SIG-M5 (cell line): ENCODE data around the gene SCFD2.
"Not testable (repeated sequence)": the region's sequence is repeated elsewhere in the genome, so short reads cannot be mapped to it uniquely, and the experiment has no call there.

Experiments used
- DNase-seq: peaks from one replicate; lab custom pipeline; 2025; lab: John Stamatoyannopoulos, UW

Gene SCFD2

DNA sequence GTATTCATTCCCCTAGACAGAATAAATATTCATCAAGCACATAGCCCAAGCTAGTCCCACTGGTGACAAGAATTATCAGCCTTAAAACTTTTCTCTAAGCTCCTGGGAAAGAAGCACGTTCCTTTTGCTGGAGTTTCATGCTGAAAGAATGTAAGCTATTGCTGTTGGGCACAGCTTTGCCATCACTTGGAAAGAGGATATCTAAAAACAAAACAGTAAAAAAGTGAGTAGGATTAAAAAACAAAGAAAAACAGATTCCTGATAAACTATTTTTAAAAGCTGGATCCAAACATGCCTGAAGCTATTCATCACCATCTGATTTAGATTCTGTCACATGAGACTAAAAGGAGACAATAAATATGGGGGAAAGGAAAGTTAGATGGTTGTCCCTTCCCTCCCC, 176.8 kb downstream of the SCFD2 start:
- no peak for DNase-seq

DNA sequence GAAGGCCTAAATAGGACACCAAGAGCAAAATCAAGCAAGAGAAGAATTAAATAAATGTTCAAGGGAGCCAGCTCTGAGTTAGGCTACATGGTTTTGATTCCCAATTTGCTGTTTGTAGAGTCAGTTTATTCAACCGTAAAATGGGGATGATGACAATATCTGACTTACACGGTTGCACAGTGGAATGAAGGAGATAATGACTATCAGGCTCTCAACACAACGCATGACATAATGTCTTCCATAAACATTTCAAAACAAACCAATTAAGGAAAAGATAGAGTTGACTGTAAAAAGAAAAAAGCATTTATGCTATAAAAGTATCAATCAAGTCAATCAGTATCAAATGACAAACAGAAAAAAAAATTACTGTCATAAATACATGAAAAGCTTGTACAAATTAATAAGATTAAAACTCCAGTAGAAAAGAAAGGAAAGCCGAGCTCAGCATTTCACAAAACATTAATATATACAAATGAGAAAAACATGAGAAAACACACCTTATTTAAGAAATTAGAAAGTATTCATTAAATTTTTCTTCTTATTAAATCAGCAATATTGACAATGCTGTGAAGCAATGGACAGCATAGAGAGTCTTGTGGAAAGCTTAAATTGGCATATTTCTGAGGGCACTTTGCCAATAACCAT, 179.0 kb downstream of the SCFD2 start:
- DNase-seq = no peak

DNA sequence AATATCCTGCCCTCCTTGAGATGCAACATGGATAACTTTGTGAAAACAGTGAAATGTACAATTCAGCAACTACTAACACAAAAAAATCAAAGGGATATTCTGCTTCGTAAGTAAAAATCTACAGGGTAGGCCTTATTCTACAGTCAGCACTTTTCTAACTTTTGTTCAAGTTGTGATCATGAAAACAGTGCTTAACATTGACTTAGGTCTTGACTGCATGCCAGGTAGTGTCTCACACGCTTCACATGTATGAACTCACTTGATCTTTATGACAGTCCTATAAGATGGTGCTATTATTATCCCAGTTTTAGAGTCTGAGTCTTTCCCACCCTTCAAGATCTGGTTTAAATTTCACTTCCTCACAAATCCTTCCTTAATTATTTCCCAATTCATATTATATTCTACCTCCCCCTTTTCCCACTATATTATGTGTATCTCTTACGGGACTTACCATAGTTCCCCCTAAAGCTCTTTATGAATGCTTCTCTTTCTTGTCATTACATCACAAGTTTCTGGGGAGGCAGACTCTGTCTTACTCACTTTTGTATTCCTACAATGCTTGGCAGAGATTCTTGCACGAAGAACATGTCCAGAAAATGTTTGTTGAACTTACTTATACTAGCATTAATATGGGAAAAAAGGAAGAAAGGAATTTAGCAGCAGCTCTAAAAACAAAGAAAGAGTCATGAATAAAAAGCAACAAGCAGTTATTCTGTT, 179.8 kb downstream of the SCFD2 start:
- no peak for DNase-seq

DNA sequence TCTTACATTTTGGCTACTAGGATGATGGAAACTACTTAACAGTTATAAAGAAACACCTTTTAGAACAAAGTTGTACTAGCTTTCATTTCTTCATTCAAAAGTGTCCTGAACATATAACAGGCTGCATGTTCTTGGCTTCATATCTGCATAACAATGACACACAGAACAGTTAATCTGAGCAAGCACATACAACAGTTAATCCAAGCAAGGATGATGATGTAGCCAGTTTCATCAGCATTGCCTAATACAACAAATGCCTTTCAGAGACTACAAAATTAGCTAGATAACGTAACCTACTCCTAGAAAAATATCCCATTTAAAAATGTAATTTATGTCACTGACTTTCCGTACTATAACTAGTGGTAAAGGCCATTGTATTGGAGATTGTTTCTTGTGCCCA, 182.1 kb downstream of the SCFD2 start:
- no peak for DNase-seq

DNA sequence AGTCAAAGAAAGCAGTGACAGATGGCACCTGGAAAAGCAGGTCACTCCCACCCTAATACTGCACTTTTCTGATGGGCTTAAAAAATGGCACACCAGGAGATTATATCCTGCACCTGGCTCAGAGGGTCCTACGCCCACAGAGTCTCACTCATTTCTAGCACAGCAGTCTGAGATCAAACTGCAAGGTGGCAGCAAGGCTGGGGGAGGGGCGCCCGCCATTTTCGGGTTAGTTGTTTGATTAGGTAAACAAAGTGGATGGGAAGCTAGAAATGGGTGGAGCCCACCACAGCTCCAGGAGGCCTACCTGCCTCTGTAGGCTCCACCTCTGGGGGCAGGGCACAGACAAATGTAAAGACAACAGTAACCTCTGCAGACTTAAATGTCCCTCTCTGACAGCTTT, 188.1 kb downstream of the SCFD2 start:
- not testable (repeated sequence) for DNase-seq

DNA sequence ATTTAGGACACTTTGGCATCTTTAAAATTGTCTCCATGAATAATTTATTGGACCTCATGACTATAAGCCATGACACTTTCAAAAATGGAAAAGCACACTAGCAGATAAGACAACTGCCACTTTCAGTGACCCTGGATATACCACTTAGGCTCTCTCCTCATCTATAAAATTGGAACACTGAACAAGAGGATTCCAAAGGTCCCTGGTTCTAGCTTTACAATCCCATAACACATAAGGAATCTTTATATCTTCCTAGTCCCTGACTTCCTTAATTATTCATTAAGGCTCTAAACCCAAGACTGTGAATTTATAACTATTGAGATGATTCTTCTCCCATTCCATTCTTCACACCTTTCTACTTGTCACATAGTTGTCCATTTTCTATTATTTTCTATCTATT, 190.2 kb downstream of the SCFD2 start:
- DNase-seq = no peak

DNA sequence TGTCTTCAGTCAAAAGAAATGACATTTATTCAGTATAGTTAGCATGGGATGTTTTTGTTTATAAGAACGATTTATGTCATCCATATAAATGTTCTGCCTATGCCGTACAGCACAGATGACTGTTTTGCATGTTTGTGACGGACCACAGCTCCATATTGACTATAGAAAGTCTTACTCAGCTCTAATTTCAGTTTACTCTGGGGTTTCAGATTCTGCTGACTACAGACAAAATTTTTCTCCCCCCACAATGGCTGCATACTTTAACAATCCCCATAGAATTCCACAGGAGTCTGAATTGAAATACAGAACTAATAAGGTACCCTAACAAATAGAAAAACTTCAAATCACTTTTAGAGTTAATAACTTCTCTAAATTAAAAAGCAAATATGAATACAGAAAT, 191.0 kb downstream of the SCFD2 start:
- DNase-seq = no peak

DNA sequence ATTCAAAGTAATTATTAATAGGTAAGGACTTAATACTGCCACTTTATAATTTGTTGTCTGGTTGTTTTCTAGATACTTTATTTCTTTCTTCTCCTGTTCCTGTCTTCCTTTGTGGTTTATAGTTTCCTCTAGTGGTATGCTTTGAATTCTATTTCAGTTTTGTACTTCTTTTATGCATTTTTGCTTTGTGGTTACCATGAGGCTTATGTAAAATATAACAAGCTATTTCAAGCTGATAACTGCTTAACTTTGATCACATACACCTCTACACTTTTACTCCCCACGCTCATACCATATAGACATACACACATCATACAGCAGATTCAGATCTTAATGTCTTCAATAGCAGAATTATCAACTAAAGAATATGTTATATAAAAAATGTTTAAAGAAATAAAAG, 192.3 kb downstream of the SCFD2 start:
- no peak for DNase-seq

DNA sequence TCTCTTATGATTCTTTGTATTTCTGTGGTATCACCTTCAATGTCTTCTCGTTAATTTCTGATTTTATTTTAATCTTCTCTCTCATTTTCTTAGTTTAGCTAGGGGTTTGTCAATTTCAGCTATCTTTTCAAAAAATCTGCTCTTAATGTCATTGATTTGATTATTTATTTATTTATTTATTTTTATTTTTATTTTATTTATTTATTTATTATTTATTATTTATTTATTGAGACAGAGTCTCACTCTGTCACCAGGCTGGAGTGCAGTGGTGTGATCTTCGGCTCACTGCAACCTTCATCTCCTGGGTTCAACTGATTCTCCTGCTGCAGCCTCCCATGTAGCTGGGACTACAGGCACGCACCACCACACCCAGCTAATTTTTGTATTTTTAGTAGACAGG, 194.1 kb downstream of the SCFD2 start:
- DNase-seq = no peak

DNA sequence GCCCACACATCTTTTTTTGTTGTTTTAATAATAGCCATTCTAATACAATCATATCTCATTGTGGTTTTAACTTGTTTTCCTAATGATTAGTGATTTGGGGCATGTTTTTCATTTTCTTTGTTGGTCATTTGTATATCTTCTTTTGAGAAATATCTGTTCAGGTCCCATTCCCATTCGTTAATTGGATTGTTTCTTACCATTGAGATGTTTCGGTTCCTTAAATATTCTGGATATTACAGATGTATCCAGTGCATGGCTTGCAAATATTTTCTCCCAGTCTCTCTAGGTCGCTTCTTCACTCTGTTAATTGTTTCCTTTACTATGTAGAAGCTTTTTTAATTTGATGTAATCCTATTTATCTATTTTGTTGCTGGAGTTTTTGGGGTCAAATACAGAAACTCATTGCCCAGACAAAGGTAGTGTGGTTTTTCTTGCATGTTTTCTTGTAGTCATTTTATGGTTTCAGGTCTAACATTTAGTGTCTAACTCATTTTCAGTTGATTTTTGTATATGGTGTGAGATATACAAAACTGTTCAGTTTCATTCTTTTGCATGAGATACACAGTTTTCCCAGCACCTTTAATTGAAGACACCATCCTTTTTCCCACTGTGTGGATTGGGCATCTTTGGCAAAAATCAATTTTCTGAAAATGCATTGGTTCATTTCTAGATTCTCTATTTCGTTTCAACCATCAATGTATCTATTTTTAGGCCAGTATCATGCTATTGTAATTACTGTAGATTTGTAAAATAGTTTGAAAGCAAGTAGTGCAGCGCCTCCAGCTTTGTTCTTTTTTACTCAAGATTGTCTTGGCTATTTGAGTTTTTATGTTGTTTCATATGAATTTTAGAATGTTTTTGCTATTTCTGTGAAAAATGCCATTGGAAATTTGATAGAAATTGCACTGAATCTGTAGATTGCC, 195.9 kb downstream of the SCFD2 start:
- DNase-seq = no peak

DNA sequence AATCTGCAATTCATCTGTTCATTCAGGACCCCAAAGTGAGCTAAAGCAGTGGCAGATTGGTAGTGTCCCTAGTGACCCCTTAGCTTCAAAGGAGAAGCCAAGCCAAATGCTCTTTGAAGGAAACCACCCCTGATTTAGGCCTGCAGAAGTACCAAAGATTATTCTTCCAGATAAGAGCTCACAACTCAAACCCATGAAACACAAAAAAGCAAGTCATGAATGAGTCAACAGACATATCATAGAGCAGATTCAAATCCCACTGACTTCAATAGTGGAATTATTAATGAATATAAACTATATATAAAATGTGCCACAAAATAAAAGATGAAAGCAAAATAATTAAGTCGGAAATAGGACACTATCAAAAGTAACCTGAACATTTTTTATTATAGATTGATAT, 197.6 kb downstream of the SCFD2 start:
- no peak for DNase-seq

DNA sequence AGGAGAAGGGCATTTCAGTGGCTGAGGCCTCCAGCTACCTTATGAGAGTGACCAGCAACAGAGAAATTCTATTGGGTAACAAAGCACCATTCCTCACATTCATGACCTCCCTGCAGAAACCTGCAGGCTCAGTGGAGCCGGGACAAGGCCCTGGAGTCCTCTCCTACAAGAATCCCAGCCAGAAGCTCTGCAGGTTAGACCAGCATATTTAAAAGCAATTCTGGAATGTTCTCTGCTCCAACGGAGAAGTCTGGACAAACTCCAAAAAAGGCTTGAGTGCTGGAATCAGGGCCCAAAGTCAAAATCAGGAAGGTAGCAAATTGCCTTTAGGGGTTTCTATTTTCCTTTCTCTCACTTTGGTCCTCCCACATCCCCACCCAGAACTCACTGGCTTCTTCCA, 202.9 kb downstream of the SCFD2 start:
- no peak for DNase-seq

DNA sequence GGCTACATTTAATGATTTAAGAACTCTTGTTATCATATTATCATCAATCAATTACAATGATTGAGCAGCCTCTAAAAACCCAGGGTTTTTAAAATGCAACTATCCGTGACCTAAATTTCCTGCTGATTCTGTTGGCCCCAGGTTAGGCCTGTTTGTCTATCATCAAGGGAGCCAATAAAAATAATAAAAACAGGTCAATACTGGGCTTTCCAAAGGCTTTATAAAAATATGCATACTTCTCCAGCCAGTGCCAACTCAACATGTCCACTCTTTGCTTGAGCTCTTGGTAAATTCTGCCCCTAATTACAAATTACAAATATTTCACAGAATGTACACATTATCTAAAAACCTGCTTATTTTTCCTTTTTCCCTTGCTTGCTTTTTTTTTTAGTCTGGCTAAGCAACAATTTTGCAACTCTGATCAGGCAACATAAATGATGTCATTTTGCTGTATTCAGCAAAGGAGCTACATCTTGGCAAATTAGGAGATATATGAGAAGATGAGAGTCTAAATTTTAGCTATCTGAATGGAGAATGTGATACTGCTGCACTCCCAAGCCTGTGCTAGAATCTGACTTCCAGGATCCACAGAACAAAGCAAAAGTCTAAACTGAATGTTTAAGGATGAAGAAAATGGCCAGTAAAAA, 204.0 kb downstream of the SCFD2 start:
- DNase-seq = no peak

DNA sequence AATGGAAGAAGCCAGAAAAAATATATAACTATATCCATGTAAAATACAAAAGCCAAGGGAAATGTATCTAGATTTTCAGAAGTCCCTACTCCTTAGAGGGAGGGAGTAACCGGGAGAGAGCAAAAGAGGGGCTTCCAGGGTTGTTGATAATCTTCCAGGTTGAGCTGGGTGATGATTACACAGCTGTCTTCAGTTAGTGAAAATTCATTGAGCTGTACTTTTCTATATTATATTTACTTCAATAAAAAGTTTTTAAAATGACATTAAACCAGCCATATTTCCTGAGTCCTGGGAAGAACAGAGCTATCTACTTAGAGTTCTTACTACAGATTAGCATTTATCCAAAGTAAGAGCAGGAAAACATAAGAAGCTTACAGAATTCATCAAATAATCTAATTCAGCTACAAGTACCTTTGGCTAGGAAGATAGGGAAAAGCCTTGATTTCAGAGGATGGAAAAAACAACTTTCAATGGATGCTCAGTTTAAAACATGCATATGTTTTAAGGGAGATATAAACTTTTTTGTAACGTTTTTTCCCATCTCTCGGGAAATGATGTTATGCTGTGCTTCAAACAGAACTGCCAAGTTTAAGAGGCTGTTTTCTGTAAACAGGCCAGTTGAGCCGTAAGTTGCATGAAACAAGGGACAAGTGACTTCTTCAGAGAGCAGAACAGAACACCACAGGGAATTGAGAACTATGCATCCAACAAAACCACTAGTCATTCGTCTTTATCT, 204.6 kb downstream of the SCFD2 start:
- no peak for DNase-seq

DNA sequence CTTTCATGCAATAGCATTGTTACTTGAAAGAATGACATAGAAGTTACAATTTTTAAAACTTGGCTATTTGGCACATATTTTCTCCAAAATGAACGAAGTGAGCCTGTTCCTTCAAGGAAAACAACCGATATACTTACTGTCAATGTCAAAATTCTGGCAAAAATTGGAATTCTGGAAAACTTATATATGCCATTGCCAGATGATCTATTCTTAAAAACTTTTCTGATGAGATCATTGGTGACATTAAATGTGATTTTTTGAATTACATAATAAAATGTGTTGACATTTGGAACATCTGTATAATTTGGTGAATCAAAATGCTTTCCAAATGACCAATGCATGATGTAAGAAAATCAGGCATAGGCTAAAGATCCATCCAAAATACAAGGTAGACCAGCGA, 209.0 kb downstream of the SCFD2 start:
- no peak for DNase-seq

DNA sequence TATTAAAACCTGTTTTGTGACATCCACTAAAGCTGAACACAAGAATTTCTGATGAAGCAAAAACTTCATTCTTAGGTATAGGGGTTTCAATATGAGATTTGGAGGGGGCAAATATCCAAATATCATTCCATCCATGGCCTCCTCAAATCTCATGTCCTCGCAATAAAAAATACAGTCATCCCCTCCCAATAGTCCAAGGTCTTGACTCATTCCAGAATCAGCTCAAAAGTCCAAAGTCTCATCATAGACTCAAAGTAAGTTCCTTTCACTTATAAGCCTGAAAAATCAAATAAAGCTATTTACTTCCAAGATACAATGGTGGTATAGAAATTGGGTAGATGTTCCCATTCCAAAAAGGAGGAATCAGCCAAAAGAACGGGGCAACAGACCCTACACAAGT, 213.4 kb downstream of the SCFD2 start:
- no peak for DNase-seq

DNA sequence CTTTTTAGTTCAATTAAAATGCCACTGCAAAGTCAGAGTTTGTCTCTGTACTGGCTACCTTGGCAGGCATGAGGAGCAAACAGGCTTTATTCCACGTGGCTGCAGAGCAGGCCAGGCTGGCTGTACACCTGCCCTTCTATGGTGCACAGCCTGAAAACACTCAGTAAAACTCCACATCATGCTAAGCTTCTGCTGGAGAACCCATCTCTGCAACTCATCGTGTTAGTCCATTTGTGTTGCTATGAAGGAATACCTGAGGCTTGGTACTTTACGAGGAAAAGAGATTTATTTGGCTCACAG, 214.4 kb downstream of the SCFD2 start:
- no peak for DNase-seq

DNA sequence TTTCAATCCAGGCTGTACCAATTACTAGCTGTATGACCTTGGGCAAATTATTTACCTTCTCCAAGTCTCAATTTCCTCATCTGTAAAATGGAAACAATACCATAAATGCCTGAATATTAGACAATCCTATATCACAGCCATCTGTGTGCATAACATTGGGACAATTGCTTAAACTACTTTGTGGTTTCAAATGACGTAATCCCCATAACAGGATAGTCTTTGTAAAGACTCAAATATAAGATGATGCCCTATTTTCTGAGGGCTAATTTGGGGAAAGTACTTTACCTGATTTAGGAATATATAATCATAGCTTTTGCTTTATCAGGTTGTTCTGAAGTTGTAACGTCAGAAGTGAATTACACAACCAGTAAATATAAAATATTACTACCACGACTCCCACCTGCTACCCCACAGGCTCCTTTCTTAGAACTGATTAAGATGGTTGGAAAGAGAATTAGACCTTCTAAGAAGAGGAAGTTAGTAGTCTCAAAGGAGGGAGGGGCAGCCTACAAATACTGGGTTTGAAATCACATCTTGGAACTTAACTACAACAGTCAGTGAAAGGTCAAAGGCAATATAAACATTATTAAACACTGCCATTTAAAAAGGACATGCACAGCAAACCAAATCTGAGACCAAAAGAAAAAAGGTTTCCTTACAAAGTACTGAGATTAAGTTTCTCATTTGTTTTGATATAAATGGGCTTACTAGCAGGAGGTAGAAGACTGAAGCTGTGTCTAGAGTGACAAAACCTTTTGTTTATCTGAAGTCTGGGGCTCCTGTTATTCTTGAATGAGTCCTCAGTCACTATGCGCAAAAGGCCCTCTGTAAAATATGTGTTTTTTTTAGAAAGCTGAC, 215.0 kb downstream of the SCFD2 start:
- DNase-seq = peak; percentile 3

DNA sequence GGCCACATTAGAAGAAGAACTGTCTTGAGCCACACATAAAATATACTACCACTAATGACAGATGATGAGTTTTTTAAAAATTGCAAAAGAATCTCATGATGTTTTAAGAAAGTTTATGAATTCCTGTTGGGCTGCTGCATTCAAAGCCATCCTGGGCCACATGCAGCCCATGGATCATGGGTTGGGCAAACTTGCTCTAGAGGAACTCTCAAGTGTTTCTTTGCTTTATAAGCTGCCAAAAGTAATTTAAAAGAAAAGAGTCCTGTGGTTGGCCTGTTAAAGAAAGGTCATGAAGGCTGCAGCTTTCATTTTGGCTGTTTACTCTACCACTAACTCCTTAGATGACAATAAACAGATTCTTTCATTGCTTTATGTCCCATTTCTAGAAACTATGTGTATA, 218.2 kb downstream of the SCFD2 start:
- DNase-seq = no peak

DNA sequence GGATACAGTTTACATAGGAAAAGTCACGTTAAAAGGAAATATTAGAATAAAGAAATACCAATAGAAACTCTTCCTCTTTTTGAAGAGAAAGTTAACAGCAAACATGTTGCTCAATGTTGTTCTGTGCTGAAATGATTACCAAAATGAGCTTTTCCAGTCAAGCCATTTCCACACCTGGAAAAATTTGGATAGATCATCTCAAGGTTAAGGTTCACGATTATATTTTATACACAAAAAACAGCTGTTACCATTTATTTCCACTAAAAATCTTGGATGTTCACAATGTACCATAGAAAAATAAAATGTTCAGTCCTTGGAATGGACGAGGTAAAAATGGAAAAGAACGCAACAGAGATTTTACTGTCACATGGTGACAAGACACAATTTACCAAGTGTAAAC, 218.7 kb downstream of the SCFD2 start:
- DNase-seq = no peak

DNA sequence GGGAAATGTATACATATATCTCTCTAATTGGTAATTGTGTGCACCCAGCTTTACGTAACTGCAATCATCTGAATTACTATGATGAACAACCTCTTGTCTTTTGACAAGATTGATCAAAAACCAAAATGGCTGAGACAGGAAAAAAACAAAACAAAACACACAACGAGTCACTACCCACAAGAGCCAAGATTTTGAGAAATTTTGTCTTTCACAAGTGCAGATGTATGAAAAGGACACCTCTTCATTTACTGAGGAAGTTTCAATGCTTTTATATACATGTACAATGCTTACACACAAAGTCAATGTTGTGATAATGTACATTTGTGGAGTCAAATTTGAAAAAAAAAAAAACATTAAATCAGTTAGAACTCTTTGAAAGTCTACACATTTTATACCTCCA, 224.6 kb downstream of the SCFD2 start:
- no peak for DNase-seq
